HG03575 (cell line): Measurements from ENCODE around the gene ANKRD33.

Experiments used
- ATAC-seq: cut with Tn5 transposase; IDR thresholded peaks from one replicate; pipeline ENCODE4 v1.9.1; 2021; ENCODE audit not compliant: unreplicated experiment, insufficient number of reproducible peaks, low FRiP score; ENCODE audit errors: extremely low read depth

ANKRD33 gene, protein sequence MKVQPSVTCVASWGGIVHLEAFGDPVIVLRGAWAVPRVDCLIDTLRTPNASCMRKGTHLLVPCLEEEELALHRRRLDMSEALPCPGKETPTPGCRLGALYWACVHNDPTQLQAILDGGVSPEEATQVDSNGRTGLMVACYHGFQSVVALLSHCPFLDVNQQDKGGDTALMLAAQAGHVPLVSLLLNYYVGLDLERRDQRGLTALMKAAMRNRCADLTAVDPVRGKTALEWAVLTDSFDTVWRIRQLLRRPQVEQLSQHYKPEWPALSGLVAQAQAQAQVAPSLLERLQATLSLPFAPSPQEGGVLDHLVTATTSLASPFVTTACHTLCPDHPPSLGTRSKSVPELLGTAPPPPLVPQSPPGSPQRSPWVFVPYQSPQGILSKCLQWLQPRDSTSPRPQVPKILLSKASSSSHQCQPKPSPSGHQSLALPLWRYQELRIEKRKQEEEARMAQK

DNA sequence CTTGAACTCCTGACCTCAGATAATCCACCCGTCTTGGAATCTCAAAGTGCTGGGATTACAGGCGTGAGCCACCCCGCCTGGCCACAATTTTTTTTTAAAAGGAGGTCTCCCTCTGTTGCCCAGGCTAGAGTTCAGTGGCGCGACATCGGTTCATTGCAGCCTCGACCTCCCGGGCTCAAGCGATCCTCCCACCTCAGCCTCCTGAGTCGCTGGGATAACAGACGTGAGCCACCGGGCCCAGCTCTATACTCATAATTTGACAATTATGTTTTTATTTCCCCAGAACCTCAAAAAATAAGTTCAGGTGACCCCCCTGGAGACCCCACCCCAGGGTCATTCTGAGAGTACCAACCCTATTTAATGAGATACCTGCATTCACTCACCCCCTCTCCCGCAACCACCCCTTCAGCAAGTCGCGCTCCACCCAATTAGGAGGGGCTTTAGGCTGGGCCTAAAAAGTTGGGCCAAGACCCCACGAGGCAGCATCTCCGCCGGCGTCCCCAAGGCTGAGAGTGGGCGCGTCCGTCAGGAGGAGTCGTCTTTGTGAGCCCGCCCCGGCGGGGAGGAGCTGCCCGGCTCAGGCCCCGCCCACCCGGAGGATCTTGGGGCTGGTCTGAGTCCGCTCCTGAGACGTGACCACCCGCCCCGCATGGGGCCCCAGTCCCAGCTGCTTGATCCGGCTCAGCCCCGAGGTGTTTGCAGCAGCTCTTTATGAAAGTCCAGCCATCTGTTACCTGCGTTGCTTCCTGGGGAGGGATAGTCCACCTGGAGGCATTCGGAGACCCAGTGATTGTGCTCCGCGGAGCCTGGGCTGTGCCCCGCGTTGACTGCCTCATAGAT is at the start of gene ANKRD33:
Gene ANKRD33 (plus strand): TSS at position 628 of the 840 bp plus-strand sequence. CDS start 84 bp downstream, at position 712.
- ATAC-seq = no peak

DNA sequence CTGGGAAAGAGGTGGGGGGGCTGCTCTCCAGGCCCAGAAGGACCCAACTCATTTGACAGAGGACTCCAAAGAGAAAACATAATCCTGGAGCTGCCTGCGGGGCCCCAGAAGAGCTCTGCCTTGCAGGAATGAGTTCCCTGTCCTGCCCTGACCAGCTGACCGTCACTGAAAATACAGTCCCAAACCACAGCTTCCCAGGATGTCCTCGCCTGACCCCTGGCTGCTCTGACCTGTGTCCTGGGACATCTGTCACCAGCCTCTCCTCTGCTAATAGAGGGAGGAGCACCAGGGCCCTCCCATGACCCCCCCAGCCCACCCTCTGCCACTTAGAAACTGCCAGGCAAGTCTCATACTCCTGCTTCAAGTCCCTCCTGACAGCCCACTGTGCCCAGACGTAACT is 49.1 kb upstream of the ANKRD33 start:
- no peak for ATAC-seq

DNA sequence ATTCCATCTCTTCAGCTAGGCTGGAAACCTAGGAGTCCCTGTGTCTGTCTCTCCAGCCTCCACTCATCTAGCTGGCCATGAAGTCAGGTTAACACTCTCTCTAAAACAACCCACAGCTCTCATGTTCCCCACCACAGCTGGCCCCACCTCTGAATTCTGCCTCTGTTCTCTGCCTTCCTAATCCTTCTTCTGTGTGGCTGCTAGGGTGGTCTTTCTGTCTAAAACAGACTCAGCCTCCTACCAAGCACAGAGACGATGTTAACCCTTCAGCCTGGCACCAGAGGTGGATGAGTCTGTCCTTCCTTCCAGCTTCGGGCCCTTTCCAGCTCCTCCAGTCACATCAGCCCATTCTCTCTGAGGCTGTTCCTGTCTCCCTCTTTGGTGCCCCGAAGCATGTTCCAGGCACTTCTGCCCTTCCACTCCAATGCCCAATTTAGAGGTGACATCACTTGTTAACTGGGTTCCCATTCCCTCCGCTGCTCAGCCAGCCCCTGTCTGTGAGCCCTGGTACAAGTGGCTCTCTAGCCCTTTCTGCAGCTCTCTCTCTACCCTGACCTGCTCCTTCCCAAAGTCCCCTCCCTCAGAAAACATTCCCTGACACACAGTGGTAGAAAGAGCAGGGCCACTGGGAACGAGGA is 48.5 kb upstream of the ANKRD33 start:
- ATAC-seq = no peak

DNA sequence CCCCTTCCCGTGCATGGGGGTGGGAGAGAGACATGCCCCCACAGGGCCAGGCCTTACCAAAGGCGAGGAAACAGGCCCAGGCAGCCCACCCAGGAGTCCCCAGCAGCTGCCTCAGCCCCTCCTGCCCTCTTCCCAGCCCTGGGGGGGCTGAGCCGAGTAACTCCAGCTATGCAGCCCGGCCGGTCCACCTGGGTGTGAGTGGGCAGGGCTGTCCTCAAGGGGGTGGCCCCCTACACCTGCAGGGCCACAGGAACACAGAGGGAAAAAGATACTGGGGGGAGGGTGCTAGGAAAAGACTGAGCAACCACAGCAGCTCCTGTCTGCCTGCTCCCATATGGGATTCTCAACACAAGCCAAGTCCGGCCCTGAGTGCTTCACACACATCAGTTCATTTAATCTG is 46.9 kb upstream of the ANKRD33 start:
- no peak for ATAC-seq

DNA sequence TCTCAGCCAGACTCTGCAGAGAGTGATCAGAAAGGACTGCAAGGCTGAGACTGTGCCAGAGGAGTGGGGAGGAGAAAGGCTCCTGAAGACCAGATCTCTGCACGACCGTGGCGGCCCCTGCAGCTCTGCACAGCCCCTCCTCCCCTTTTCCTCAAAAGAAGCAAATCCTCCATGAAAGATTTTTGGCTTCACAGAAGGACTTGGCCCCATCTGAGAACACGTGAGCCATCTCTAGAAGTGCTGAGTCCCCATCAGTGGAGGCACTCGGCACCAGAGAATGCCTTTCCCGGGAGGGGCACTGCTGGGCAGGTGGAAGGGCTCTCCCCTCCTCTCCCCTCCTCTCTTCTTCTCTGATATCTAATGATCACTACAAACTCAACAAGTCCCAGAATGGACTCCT is 46.2 kb upstream of the ANKRD33 start:
- ATAC-seq = no peak

DNA sequence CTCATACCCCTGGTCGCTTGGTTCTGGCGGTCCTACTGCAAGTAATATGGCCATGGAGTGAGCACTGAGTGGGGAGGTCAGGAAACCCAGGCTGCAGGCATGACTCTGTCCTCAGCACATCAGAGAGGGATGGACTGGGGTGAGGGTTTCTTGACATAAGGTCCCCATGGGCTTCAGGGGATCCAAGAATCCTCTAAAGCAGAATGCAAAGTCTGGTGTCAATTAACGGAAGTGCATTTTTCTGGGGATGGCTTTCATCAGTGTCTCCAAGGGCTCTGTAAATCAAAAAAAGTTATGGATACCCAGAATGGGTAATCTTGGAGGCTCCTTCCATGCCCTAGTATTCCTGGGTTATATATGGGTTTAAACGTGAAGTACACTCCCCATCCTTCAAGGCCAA is 43.0 kb upstream of the ANKRD33 start:
- ATAC-seq = no peak

DNA sequence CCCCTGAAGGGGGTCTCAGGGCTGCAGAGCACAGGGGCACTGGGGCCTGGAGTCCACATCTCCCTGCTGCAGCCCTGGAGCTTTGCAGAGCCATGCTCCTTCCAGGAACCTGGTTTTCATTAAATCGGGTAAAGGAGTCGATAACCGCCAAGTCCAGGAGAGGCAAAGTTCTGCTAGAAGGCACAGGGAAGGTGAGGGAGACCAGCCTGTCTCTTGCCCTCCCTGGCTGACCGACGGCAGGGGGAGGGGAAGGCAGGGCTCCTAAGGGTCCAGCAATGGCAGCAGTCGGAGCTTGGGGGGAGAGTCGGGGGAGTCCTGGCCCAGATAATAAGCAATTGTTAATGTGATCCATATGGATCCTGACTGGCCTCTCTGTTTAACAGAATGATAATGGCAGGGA is 42.4 kb upstream of the ANKRD33 start:
- ATAC-seq = no peak

DNA sequence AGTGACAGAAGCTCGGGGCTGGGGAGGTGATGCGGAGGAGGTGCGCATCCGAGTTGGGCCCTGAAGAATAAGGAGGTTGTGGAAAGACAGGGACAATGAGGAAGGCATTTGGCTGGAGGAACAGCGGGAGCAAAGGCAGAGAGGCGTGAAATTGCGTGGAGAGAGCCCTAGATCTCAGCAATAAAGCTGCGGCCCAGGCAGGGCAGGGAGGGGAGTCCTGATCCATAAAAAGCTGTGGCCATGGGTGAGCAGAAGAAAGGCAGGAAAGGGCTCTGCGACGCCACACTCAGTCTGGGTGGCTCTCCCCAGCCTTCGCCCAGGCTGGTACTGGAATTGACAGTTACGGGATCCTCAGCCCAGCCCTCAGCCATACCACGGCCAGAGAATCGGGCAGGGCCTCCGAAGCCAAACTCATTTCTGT is 41.6 kb upstream of the ANKRD33 start:
- ATAC-seq = no peak

DNA sequence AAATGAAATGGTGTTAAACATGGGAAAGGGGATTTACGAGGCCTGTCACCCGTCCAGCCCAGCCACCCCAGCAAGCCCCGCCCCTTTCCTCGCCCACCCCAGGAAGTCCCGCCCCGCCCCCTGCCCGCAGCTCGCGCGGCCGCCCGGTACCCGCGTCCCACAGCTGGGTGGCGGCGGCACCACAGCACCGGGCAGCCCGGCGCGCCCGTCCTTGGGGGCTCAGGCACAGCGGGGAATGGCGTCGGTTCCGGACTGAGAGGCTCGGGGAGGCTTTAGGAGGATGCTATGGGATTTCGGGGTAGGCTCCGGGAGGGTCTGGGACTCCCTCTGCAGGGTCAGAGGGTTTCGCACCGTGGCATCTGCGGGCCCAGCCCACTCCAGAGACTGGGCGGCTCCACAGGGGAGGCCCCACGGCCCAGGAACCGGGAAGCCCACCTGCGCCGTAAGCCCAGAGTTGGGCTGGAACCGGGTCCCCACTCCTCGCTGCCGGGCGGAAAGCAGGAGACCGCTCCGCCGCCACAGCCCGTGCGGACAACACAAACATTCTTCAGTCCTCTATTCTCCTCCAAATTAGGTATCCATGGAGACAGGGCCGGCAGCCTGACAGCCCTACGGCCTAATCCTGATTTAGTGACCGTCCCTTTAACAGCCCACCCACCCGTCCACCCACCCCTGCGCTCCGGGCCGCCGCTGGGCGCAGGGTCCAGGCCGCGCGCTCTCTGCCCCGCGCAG is 40.8 kb upstream of the ANKRD33 start:
- ATAC-seq = no peak

DNA sequence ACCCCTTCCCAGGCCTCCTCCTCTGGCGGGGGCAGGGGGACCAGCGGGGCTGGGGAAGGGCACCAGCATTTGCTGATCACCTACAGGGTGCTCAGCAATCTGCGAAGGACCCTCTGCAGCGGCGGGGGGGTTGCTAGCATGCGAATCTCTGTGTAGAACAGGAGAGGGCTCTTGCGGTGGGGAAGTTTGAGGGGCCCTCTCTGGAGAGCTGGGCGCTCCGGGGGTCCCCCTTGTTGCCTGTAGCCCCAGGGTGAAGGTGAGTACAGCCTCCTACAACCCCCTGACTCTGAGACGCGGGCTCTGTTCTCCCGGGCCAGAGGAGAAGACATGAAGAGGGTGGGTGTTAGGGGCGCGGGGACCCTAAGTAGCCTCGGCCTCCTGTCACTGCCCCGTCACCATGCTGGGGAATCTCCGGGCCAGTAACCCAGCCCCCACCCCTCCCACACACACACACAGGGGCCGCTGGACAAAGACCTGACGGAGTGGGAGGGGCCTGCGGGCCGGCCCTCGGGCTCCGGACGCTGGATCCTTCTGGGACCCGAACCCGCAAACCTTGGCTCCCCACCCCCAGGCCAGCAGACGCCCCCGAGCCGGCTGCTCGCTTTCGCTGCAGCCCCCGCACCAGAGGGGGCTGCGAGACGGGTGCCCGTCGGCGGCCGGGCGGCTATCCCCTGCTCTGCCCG is 40.1 kb upstream of the ANKRD33 start:
- no peak for ATAC-seq

DNA sequence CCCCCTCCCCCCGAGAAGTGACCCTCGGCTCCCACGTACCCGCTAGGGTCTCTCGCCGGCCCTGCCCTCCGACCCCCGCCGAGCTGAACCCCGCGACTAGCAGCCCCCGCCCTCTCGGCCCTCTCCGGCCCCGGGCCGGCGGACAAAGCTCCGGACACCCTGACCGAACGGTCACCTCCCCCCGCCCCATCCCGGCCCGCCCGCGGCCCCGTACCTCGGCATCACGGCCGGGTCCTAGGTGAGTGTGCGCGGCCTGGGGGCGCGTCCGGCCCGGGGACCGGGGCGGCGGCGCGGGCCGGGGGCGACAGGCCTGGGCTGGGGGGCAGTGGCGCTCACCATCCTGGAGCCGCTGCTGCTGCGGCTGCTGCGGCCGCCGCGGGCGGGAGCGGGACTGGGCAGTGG is 39.6 kb upstream of the ANKRD33 start, which contains the start of gene FIGNL2:
Gene FIGNL2 (minus strand): TSS at position 393 of the 402 bp plus-strand sequence. CDS start 26,305 bp downstream, outside the sequence.
- ATAC-seq = no peak

DNA sequence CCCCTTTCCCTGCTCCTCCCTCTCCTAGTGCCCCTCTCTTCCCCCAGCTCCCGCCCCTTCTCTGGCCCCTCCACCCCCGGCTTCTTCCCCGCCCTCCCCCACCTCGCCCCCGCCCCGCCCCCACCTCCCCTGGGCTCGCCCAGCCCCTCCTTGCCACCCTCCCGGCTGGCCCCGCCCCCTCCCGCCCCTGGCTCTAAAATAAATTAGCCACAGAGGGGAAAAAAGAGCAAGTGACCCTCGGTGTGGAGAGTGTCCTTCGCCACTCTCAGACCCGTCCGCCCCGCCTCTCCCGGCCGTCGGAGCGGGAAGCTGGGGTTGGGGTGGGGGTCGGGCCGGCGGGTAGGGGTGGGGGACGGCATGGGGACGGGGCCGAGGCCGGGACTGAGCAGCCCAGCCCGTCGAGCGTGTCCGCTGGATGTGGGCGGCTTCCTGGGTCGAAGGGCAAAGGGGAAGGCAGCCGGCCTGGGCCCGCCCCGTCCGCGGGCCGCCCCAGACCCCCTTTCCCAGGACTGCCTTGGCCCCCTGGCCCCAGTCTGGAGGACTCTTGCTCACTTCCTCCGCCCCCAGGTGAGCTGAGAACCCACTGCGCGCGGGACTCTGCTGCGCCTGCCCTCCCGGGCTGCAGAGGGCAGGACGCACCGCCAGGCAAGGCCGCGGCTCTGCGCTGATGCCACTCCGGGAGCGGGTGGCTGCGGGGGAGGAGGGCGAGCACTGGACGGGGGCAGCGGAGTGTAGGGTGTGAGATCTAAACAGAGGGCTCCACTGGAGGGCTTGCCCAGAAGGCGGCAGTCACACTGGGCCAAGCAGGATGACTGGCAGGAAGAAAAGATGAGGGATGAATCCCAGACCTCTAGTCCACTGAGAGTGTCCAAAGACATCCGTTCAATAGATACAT is 38.8 kb upstream of the ANKRD33 start:
- ATAC-seq = no peak

DNA sequence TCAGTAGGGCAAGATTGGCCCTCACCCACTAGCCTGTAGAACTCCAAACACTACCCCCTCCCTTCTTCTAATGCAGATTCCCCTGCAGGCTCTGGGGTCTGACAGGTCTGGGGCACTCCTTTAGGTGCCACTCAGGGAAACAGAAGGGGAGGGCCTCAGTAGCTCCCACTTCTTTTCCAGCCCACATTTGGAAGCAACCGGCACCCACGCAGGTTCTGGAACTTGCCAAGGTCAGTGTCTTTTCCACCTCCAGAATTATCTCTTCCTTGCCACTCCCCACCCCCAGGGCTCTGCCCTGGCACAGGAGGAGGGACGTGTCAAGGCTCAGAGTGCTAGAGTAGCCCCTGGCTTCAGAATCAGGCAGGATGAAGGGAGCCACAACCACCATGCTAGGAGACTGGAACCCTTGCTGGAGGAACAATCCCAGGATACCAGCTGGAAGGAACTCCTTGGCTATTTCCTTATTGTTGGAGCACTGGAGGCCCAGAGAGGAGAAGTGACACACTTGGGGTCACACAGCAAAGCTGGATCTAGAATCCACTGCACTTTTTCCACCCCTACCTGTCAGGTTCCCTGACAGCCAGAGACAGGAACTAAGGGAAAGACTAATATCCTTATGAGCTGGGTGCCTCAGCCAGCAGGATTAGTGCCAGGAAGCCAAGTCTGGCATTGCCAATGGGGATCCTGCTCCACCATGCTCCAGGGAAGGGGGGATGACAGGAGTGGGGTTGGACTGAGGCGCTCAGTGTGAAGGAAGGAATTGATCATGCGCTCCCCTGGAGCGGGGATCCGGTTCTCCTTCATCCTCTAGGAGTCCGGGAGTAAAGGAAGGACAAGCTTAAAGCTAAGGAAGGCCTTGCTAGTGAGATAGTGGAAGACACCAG is 37.6 kb upstream of the ANKRD33 start:
- no peak for ATAC-seq

DNA sequence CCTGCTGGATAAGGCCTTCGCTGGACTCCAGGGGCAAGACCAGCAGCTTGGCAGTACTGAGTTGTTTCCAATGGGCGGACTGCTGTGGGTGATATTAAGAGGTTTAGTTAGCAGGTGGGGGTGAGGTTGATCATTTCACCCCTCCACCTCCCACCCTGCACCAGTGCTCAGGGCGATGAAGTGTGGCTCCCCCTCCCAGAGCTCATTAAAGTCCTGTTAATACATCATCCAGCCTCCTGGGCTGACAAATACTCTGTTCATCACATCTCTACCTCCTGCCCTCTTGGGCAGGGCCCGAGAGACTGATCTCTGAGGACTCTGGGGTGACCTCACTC is 37.0 kb upstream of the ANKRD33 start:
- no peak for ATAC-seq

DNA sequence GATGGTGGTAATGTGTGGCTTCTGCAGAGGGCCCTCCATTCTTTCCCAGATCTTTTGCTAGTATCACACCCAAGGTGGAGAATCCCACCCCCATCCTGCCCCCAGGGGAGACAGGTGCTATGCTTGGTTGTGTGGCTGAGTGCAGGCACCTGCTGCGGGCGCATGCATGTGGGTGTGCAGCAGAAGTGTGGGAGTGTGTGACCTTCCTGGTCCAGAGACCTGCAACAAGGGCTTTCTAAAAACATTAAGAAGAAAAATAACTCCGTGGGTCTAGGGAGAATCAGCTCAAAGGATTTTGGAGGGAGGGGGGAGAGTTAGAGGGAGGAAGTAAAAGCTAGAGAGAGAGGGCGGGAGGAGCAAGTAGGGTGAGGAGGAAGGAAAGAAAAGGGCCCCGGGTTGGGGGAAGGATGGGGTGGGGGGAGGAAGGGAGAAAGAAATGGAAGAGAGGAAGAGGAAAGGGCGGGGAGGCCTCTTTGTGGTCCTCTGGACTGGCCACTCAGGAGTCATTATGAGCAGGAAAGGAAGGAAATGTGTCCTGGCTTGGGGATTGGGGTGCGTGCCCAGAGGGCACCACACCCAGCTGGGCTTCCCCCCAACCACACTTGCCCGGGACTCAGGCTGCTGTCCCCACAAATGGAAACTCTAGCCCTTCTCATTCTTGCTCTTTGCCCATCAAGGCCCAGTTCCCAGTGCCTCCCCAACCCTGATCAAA is 36.3 kb upstream of the ANKRD33 start:
- ATAC-seq = no peak
